ENCODE measurements around the gene PARL. TPM values are rescaled to one million over a fixed set of nuclear protein-coding genes. Genes with fewer than 3 reads are reported as not detected.

The PARL gene
- total RNA-seq, 4 donors from 2014 or later: 30.5 to 49.5 (median 41.3) TPM

DNA sequence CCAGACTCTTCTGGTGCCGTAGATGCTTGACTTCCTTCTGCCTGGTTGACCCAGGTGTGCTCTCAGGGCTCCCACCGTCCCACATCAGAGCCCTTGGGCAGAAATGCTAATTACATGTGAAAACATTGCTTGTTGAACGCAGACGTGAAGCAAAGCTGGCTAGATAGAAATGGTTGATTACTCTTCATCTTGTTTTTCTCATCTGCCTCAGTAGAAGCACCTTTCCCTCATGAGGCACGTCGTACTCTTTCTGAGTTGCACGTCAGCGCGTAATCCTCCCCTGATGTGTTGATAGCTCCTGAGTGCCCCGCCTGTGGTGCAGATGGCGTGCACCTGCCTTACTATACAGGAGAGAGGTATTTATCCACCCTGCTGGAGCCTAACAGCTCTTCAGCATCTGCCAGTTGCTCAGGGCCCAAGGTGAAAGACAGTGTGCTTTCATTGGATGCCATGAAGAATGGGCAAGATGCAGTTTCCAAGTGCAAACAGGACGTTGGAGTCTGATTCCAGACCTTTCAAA, 77.4 kb downstream of the PARL start:
- Histone ChIP-seq H3K27me3 (no peaks in the 10 kb centered on the region), H3K36me3 (peaks cover 0 to 77% of the 10 kb centered on the region in 2 donors), H3K27ac (no peak overlapping the region), H3K9me3 (no peaks in the 10 kb centered on the region), H3K4me3 (no peak overlapping the region), H3K4me1 (no peaks in the 10 kb centered on the region)
- in situ Hi-C loops (cut with MboI; ENCODE audit: low sequenced_read_pairs in 4 of 4): no loop called here
- intact Hi-C loops (cut with DNase I; ENCODE audit: low total_unique reads): no loop called here
- DNase-seq: no peak
- ATAC-seq: no peak
- TF ChIP-seq, protein P1, sequence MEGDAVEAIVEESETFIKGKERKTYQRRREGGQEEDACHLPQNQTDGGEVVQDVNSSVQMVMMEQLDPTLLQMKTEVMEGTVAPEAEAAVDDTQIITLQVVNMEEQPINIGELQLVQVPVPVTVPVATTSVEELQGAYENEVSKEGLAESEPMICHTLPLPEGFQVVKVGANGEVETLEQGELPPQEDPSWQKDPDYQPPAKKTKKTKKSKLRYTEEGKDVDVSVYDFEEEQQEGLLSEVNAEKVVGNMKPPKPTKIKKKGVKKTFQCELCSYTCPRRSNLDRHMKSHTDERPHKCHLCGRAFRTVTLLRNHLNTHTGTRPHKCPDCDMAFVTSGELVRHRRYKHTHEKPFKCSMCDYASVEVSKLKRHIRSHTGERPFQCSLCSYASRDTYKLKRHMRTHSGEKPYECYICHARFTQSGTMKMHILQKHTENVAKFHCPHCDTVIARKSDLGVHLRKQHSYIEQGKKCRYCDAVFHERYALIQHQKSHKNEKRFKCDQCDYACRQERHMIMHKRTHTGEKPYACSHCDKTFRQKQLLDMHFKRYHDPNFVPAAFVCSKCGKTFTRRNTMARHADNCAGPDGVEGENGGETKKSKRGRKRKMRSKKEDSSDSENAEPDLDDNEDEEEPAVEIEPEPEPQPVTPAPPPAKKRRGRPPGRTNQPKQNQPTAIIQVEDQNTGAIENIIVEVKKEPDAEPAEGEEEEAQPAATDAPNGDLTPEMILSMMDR (IDR thresholded peaks at IDR 0.05 in 4 of 5, conservative IDR thresholded peaks at IDR 0.05 in 1 of 5): no peak
- no peak for TF ChIP-seq POLR2A (IDR thresholded peaks at IDR 0.05)

DNA sequence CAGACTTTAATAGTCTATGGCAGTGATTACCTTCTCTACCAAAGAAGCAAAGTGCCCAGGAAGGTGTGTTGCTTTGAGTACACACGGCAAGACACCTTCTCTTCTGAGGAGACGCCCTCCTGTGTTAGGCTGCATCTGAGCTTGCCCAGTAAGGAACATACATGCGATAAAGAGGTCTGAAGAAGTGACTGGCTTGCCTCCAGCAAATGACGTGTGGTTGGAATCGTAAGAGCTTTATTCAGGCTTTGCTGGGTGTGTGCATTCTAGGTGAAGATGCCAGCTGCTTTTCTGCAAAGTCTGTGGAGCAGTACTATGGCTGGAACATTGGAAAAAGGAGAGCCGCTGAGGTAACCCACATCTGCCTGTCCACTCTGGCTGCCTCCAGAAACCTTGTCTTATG, 81.7 kb downstream of the PARL start:
- H3K9me3 ChIP-seq: no peaks in the 10 kb centered on the region
- TF ChIP-seq, protein P1 (IDR thresholded peaks at IDR 0.05 in 4 of 5, conservative IDR thresholded peaks at IDR 0.05 in 1 of 5): no peak
- no peak for TF ChIP-seq POLR2A (IDR thresholded peaks at IDR 0.05)
- in situ Hi-C loops (cut with MboI; ENCODE audit: low sequenced_read_pairs in 4 of 4) (no loop called here), intact Hi-C loops (cut with DNase I; ENCODE audit: low total_unique reads) (no loop called here)
- ATAC-seq: no peak
- H3K36me3 ChIP-seq: peaks cover 0 to 90% of the 10 kb centered on the region in 2 donors
- no peak overlapping the region for H3K27ac ChIP-seq
- H3K27me3 ChIP-seq: no peaks in the 10 kb centered on the region
- H3K4me1 ChIP-seq: no peaks in the 10 kb centered on the region
- DNase-seq: no peak
- H3K4me3 ChIP-seq: no peak overlapping the region

DNA sequence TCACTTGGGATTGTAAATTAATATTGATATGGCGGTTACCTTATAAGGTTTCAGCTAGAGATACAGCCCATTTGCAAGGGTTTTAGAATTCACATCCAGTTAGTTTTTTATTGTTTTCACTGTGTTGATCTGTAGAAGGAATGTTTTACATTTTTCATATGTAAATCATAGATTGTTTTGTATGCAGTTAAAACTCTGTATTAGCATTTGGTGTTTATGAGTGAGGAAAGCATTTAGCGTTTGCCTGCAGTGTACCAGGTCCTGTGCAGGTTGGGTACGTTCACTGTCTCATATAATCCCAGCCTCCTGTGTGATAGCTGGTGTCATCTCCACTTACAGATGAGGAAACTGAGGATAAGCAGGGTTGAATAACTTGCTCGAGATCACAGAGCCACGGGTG, 83.1 kb downstream of the PARL start:
- DNase-seq (no peak), ATAC-seq (no peak)
- Histone ChIP-seq H3K4me3 (no peak overlapping the region), H3K27ac (no peak overlapping the region), H3K9me3 (no peaks in the 10 kb centered on the region), H3K36me3 (peaks cover 0 to 82% of the 10 kb centered on the region in 2 donors), H3K4me1 (no peaks in the 10 kb centered on the region), H3K27me3 (no peaks in the 10 kb centered on the region)
- intact Hi-C loops (cut with DNase I; ENCODE audit: low total_unique reads): no loop called here
- TF ChIP-seq POLR2A (IDR thresholded peaks at IDR 0.05): no peak
- TF ChIP-seq, protein P1 (IDR thresholded peaks at IDR 0.05 in 4 of 5, conservative IDR thresholded peaks at IDR 0.05 in 1 of 5): no peak
- in situ Hi-C loops (cut with MboI; ENCODE audit: low sequenced_read_pairs in 4 of 4): no loop called here

DNA sequence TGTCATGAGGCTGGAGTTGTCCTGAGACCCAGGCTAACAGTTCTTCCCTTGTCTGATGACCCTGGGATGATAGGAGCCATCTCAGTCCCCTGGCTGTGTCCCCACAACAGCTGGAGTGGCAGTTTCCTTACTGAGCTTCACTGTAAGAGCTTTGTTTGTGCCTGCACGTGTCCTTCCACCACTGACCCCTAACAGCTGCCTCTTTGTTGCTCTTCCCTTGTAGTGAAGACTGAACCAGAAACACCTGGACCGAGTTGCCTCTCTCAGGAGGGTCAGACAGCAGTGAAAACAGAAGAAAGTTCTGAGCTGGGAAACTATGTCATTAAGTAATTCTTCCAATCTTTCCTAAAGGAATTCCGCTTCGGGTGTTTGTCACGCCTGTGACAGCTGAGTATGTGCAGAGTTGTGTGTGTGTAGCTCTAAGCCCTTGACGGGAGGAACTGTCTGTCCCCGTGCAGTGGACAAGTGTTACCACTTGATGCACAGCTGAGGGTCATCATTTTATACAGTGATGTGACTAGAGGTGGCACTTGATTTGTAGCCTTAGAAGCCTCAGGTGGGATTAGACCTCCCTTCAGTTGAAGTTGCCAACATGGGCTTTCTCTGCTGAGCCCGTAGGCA, 84.3 kb downstream of the PARL start:
- ATAC-seq (no peak), DNase-seq (no peak)
- Histone ChIP-seq H3K4me3 (no peak overlapping the region), H3K27me3 (no peaks in the 10 kb centered on the region), H3K4me1 (no peaks in the 10 kb centered on the region), H3K9me3 (no peaks in the 10 kb centered on the region), H3K27ac (no peak overlapping the region), H3K36me3 (peaks cover 0 to 72% of the 10 kb centered on the region in 2 donors)
- intact Hi-C loops (cut with DNase I; ENCODE audit: low total_unique reads): no loop called here
- TF ChIP-seq POLR2A (IDR thresholded peaks at IDR 0.05): no peak
- TF ChIP-seq, protein P1 (IDR thresholded peaks at IDR 0.05 in 4 of 5, conservative IDR thresholded peaks at IDR 0.05 in 1 of 5): no peak
- in situ Hi-C loops (cut with MboI; ENCODE audit: low sequenced_read_pairs in 4 of 4): no loop called here

DNA sequence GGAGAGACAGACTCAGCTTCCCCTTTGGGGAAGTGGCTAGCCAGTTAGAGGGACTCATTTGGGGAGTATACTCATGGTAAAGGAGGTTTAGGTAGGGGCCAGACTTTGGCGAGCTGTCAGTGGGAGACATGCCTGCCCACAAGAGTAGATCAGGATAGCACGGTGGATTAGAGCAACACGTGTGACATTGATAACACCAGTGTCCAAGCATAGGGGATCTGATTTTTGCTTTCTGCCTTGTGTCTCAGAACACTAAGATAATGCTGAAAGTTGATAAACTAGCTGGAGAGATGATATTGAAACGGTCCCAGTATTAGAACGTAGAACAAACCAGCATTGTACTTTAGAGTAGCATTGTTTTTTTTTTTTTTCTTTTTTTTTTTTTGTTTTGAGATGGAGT, 85.2 kb downstream of the PARL start:
- in situ Hi-C loops (cut with MboI; ENCODE audit: low sequenced_read_pairs in 4 of 4): no loop called here
- Histone ChIP-seq H3K9me3 (no peaks in the 10 kb centered on the region), H3K27me3 (no peaks in the 10 kb centered on the region), H3K4me1 (no peaks in the 10 kb centered on the region), H3K36me3 (peaks cover 0 to 65% of the 10 kb centered on the region in 2 donors), H3K27ac (no peak overlapping the region), H3K4me3 (no peak overlapping the region)
- DNase-seq (no peak), ATAC-seq (no peak)
- TF ChIP-seq, protein P1 (IDR thresholded peaks at IDR 0.05 in 4 of 5, conservative IDR thresholded peaks at IDR 0.05 in 1 of 5): no peak
- no peak for TF ChIP-seq POLR2A (IDR thresholded peaks at IDR 0.05)
- intact Hi-C loops (cut with DNase I; ENCODE audit: low total_unique reads): no loop called here
